ENCODE data around the gene LUC7L3.

DNA sequence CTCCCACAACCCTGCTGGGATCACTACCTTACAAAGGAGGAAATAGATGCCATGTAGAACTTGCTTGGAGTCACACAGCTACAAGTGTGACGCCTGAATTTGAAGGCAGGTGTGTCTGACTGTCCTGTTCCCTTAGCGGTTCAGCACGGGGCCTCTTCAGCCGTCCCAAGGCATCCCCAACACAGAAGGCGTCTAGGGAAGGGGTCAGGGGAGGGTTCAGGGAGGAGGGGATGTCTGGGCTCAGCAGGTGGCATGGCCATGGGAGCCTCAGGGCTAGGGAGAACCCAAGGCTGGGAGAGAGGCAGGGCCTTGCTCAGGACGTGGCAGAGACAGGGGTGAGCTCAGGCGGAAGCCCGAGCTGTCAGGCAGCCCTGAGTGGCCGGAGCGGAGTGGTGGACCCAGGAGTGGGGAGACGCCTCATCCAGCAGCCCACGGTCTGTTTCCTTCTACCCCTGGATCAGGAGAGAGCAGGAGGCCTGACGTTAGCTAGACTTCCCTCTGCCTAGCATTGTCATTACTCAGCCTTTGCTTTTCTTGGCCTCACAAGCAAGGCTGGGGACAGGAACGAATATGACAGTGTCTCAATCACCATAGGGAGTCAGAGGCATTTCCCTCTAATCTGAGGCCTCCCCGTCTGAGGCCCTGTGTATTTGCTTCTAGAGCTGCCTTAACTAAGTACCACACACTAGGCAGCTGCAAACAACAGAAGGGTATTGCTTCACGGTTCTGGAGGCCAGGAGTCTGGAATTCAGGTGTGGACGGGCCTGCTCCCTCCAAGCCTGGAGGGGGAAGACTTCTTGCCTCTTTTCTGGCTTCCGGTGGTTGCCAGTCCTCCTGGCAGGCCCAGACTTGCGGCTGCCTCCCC, 79.3 kb downstream of the LUC7L3 start:
- TF ChIP-seq, protein P1, sequence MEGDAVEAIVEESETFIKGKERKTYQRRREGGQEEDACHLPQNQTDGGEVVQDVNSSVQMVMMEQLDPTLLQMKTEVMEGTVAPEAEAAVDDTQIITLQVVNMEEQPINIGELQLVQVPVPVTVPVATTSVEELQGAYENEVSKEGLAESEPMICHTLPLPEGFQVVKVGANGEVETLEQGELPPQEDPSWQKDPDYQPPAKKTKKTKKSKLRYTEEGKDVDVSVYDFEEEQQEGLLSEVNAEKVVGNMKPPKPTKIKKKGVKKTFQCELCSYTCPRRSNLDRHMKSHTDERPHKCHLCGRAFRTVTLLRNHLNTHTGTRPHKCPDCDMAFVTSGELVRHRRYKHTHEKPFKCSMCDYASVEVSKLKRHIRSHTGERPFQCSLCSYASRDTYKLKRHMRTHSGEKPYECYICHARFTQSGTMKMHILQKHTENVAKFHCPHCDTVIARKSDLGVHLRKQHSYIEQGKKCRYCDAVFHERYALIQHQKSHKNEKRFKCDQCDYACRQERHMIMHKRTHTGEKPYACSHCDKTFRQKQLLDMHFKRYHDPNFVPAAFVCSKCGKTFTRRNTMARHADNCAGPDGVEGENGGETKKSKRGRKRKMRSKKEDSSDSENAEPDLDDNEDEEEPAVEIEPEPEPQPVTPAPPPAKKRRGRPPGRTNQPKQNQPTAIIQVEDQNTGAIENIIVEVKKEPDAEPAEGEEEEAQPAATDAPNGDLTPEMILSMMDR (IDR thresholded peaks at IDR 0.05; ENCODE audit: low read length), result no peak
- no peak for TF ChIP-seq EZH2 (IDR thresholded peaks at IDR 0.05; ENCODE audit: borderline replicate concordance, low read length)

All from OCI-LY1 (cell line).